Aorta (tissue), 5 donors: ENCODE measurements around the gene SAMD3. TPM values are rescaled to one million over a fixed set of nuclear protein-coding genes. Genes with fewer than 3 reads are reported as not detected.
"Not testable (repeated sequence)": the region's sequence is repeated elsewhere in the genome, so short reads cannot be mapped to it uniquely, and the experiment has no call there.

Experiments used
- ATAC-seq: fragments of 200-7000 bp; cut with Tn5 transposase; one replicate; pipeline ENCODE4 v1.9.1; 2022; ENCODE audit warnings: moderate library complexity; ENCODE audit not compliant: low FRiP score
- DNase-seq, 2 donors: peaks; one replicate each; pipeline ENCODE4 v3.0.0-alpha.2; 2020
- H3K27ac ChIP-seq, 2 donors: one replicate each; pipeline ENCODE4 v1.5.1; 2013; ENCODE audit warnings: low read length in 2 of 2, mild to moderate bottlenecking in 2 of 2, moderate library complexity in 2 of 2, control low read depth in 1 of 2, inconsistent platforms in 1 of 2, low read depth in 1 of 2
- H3K27me3 ChIP-seq, 2 donors: one replicate each; pipeline ENCODE4 v1.6.1; 2013; ENCODE audit warnings: control low read depth in 1 of 2, low read length in 1 of 2, mild to moderate bottlenecking in 1 of 2, moderate library complexity in 1 of 2; ENCODE audit not compliant: insufficient read depth in 2 of 2, control insufficient read depth in 1 of 2
- H3K36me3 ChIP-seq, 2 donors: one replicate each; pipeline ENCODE4 v1.6.1; 2013; ENCODE audit warnings: control low read depth in 1 of 2, low read length in 1 of 2, mild to moderate bottlenecking in 1 of 2; ENCODE audit not compliant: insufficient read depth in 2 of 2, control insufficient read depth in 1 of 2
- H3K4me1 ChIP-seq, 2 donors: one replicate each; pipeline ENCODE4 v1.6.1; 2013; ENCODE audit warnings: low read length in 2 of 2, control low read depth in 1 of 2, mild to moderate bottlenecking in 1 of 2, moderate library complexity in 1 of 2; ENCODE audit not compliant: insufficient read depth in 2 of 2, control insufficient read depth in 1 of 2
- H3K4me3 ChIP-seq, 2 donors: one replicate each; pipeline ENCODE4 v1.5.1; 2013; ENCODE audit warnings: low read length in 2 of 2, control low read depth in 1 of 2, mild to moderate bottlenecking in 1 of 2
- H3K9me3 ChIP-seq: one replicate; pipeline ENCODE4 v1.6.1; 2013; ENCODE audit warnings: mild to moderate bottlenecking, low read length; ENCODE audit not compliant: control insufficient read depth
- WGBS, 2 donors: extraction: QIAGEN DNeasy Blood & Tissue Kit; methylation state at CpG; one replicate each; pipeline ENCODE4 v1.1.7; 2013; 5-methylcytosine and 5-hydroxymethylcytosine counted together
- intact Hi-C, 2 donors: fragments of 100-400 bp; cut with DNase I; formaldehyde crosslinking; loops; one replicate each; pipeline versions ENCODE4 v1.14.2 to v1.15.0; 2022
- polyA plus RNA-seq, 2 donors: library from polyadenylated mRNA; stranded (reverse); fragments of 200-250 nt; gene quantifications; one replicate each; pipeline ENCODE4 v1.2.3, GENCODE V29; 2013
- total RNA-seq, 2 donors: library from RNA; stranded (reverse); fragmentation: NEBNext Ultra II Directional; extraction: Animal tissue kit (Norgen Biotek cat#: 25700); gene quantifications; one replicate each; pipeline ENCODE4 v1.2.1, GENCODE V29; 2021
- donor health status: healthy with polysubstance abuse.
- donor health status: Bipolar disorder and iron deficiency.
- donor health status: DM: no; HTN: no; CAD: no.
- donor health status: DM: no; HTN: no; CAD: no.
- donor health status: DM: yes; HTN: yes; CAD: no.

SAMD3 gene
- total and polyA plus RNA-seq, 4 donors, result 1.2 to 2.7 TPM; not detected in 2

DNA sequence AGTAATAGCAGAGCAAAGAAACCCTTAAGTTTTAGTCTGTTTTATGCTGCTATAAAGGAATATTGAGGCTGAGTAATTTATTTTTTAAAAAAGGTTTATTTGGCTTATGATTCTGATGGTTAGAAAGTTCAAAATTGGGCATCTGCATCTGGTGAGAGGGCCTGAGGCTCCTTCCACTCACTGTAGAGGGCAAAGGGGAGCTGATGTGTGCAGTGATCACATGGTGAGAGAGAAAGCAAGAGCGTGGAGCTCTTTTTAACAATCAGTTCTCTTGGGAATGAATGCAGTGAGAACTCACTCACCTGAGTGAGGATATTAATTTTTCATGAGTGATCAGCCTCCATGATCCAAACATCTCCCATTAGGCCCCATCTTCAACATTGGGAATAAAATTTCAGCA is 36.4 kb upstream of the SAMD3 start:
- intact Hi-C loops, result no loop called here
- Histone ChIP-seq H3K27me3 (no peaks in the 10 kb centered on the region), H3K4me3 (no peak overlapping the region), H3K9me3 (no peaks in the 10 kb centered on the region), H3K36me3 (no peaks in the 10 kb centered on the region), H3K27ac (no peak overlapping the region), H3K4me1 (no peaks in the 10 kb centered on the region)
- DNase-seq, result no peak
- ATAC-seq, result no peak
- WGBS, 2 donors, result 81% methylated on average over 1 of the region's 1 CpG

GRCh38 chr6:130252527-130253237 is 29.9 kb upstream of the SAMD3 start:
- H3K4me1 ChIP-seq, result no peaks in the 10 kb centered on the region
- H3K27ac ChIP-seq, result no peak overlapping the region
- H3K36me3 ChIP-seq, result no peaks in the 10 kb centered on the region
- intact Hi-C loops, result no loop called here
- WGBS, 2 donors, result 36 to 47% methylated on average over 9 of the region's 9 CpGs
- H3K9me3 ChIP-seq, result no peaks in the 10 kb centered on the region
- H3K4me3 ChIP-seq, result no peak overlapping the region
- DNase-seq, result no peak
- ATAC-seq, result no peak
- H3K27me3 ChIP-seq, result no peaks in the 10 kb centered on the region

DNA sequence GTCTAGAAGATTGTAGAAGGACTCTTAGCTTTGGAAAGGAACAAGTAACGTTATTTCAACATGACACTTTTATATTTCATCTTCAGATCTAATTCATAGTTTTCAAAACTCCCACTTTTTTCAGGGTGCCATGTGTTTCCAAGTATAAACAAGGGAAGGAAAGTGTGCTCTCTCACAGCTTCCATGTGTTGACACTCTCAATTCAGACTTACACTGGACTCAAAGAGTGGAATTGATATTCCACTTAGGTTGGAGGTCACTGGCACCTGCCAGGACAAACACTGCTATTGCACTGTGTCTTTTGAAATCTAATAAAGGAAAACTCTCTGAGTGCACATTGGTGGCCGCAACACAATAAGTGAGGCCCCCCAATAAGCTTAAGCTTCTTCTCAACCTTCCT is 22.5 kb upstream of the SAMD3 start:
- DNase-seq, result no peak
- intact Hi-C loops, result no loop called here
- no peaks in the 10 kb centered on the region for H3K27me3 ChIP-seq
- H3K4me3 ChIP-seq, result no peak overlapping the region
- no peak for ATAC-seq
- no peaks in the 10 kb centered on the region for H3K36me3 ChIP-seq
- 68 to 82% methylated on average over 2 of the region's 2 CpGs for WGBS, 2 donors
- no peak overlapping the region for H3K27ac ChIP-seq
- no peaks in the 10 kb centered on the region for H3K9me3 ChIP-seq
- H3K4me1 ChIP-seq, result no peaks in the 10 kb centered on the region

DNA sequence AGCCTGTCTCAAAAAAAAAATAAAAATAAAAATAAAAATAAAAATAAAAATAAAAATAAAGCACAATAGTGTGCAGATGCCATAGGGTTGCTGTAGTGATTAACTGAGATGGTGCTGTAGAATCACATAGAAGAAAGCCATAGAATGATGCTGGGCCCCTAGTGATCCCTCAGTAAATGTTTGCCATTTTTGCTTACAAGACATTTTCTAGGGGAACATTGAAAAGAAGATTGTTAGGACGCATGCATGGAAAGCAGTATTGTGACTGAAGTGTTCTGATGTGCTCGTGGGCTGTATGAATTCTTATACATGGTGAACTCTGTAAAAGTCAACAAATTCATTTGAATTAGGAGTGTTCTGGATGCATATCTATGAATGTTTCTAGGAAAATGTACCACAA is 22.0 kb upstream of the SAMD3 start:
- DNase-seq (no peak), ATAC-seq (no peak)
- intact Hi-C loops, result no loop called here
- Histone ChIP-seq H3K27me3 (no peaks in the 10 kb centered on the region), H3K4me3 (no peak overlapping the region), H3K27ac (no peak overlapping the region), H3K9me3 (no peaks in the 10 kb centered on the region), H3K4me1 (no peaks in the 10 kb centered on the region), H3K36me3 (no peaks in the 10 kb centered on the region)
- WGBS, 2 donors, result 86% methylated on average over 2 of the region's 2 CpGs

- intact Hi-C loops, result no loop called here
- ATAC-seq (no peak), DNase-seq (no peak)
- Histone ChIP-seq H3K4me3 (no peak overlapping the region), H3K27me3 (no peaks in the 10 kb centered on the region), H3K4me1 (no peaks in the 10 kb centered on the region), H3K36me3 (no peaks in the 10 kb centered on the region), H3K9me3 (no peaks in the 10 kb centered on the region), H3K27ac (no peak overlapping the region)
- WGBS, 2 donors, result 30 to 34% methylated on average over 4 of the region's 4 CpGs
Observed at GRCh38 chr6:130240232-130240631, 17.5 kb upstream of the SAMD3 start.

GRCh38 chr6:130239755-130240154 is 17.0 kb upstream of the SAMD3 start:
- intact Hi-C loops, result no loop called here

DNA sequence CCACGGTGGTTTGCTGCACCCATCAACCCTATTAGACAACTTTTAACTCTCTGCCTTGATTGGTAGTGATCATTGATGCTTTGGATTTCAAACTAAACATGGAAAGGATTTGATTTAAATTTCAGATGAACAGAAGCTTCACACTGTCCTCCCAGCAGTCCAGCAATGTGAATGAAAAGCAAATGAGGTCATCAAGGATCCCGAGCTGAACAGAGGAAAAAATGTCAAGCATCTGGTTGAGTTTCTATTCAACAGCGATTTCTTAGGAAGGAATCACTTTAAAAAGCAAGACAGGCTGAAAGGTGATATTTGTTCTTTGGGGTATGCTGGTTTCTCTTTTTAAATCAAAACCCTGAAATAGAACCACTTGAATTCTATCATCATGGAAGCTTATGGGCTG is 10.6 kb upstream of the SAMD3 start:
- no peak for DNase-seq
- H3K27ac ChIP-seq, result no peak overlapping the region
- ATAC-seq, result no peak
- WGBS, 2 donors, result 34 to 35% methylated on average over 3 of the region's 3 CpGs
- H3K4me1 ChIP-seq, result no peaks in the 10 kb centered on the region
- no peaks in the 10 kb centered on the region for H3K27me3 ChIP-seq
- no peaks in the 10 kb centered on the region for H3K9me3 ChIP-seq
- intact Hi-C loops, result no loop called here
- no peak overlapping the region for H3K4me3 ChIP-seq
- no peaks in the 10 kb centered on the region for H3K36me3 ChIP-seq

More at GRCh38 chr6:130239755-130240154, 17.0 kb upstream of the SAMD3 start:
- Histone ChIP-seq H3K27ac (no peak overlapping the region), H3K27me3 (no peaks in the 10 kb centered on the region), H3K4me3 (no peak overlapping the region), H3K9me3 (no peaks in the 10 kb centered on the region), H3K4me1 (no peaks in the 10 kb centered on the region), H3K36me3 (no peaks in the 10 kb centered on the region)
- no peak for DNase-seq
- no peak for ATAC-seq
- WGBS, 2 donors, result 75 to 78% methylated on average over 2 of the region's 2 CpGs

DNA sequence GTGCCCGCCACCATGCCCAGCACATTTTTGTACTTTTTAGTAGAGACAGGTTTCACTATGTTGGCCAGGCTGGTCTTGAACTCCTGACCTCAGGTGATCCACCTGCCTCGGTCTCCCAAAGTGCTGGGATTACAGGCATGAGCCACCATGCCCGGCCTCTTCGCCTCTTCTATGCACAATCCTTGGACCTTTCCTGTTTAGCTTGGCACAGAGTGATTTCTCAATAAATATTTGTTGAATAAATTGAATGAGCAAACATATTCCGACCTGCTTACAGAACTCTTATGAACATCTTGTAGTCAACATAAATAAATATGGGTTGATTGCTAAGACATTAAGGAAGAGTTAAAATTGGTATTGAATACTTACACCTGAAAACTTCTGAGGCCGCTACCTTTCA is 7.8 kb upstream of the SAMD3 start:
- ATAC-seq, H3K36me3 ChIP-seq, H3K27me3 ChIP-seq, DNase-seq, H3K4me1 ChIP-seq, H3K4me3 ChIP-seq, H3K9me3 ChIP-seq, intact Hi-C loops, H3K27ac ChIP-seq: not testable (repeated sequence)
- 90 to 91% methylated on average over 6 of the region's 6 CpGs for WGBS, 2 donors

- no peaks in the 10 kb centered on the region for H3K9me3 ChIP-seq
- H3K27me3 ChIP-seq, result no peaks in the 10 kb centered on the region
- ATAC-seq (no peak), DNase-seq (no peak)
- no peak overlapping the region for H3K27ac ChIP-seq
- intact Hi-C loops, result no loop called here
- H3K4me1 ChIP-seq, result no peaks in the 10 kb centered on the region
- H3K4me3 ChIP-seq, result no peak overlapping the region
- no peaks in the 10 kb centered on the region for H3K36me3 ChIP-seq
- WGBS, 2 donors, result 51 to 62% methylated on average over 4 of the region's 4 CpGs
Observed at GRCh38 chr6:130229645-130230044, 6.9 kb upstream of the SAMD3 start.
